Limb (tissue), 2 donors: Measurements from ENCODE around the gene STMP1.
"Not testable (repeated sequence)": the region's sequence is repeated elsewhere in the genome, so short reads cannot be mapped to it uniquely, and the experiment has no call there.

Experiments used
- DNase-seq, 2 donors: peaks; one replicate each; pipeline ENCODE4 v3.0.0-alpha.2; 2016; ENCODE audit errors: extremely low spot score in 2 of 2

The STMP1 gene

GRCh38 chr7:135662373-135663114 lies at the start of gene STMP1:
STMP1 (plus strand) TSS chr7:135662514.
- peak; percentile 92 to 99 for DNase-seq

- DNase-seq = no peak
Observed at GRCh38 chr7:135616136-135616535, 46.2 kb upstream of the STMP1 start.

DNA sequence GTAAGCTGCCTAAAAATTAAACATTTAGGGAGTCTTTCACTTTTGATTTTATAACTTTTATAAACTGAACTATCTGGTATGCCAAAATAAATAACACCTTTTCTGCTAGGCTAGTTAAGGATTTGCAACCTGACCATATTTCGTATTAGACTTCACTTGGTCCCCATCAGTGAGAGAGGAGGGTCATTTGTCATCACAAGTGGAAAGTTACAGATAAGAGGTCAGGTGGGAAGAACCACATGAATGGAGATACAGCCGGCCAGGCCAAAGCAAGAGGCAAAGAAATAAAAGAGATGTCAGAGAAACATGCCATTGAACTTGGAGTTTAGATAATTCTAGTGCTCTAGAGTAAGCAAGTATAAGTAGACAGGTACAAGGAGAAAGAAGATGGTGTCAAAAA lies 44.5 kb upstream of the STMP1 start:
- DNase-seq = no peak

- no peak for DNase-seq
Observed at GRCh38 chr7:135618510-135618909, 43.8 kb upstream of the STMP1 start.

DNA sequence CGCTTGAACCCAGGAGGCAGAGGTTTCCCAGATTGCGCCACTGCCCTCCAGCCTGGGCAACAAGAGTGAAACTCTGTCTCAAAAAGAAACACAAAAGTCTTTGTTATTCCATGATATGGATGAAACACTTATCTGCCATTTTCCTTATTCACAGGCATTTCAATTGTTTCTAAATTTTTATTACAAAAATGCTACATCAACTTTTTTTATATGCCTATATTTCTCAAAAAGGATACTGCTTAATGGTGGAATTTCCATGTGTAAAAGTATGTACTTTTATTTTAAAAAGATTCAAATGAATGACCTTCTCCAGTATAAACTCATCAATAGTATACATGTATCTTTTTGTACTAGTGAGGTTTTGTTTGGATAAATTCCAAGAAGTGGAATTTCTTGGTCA lies 41.9 kb upstream of the STMP1 start:
- DNase-seq = no peak

GRCh38 chr7:135620980-135621850 lies 41.1 kb upstream of the STMP1 start:
- DNase-seq = peak; percentile 32 to 81

GRCh38 chr7:135634191-135634878 lies 28.0 kb upstream of the STMP1 start:
- no peak for DNase-seq

DNA sequence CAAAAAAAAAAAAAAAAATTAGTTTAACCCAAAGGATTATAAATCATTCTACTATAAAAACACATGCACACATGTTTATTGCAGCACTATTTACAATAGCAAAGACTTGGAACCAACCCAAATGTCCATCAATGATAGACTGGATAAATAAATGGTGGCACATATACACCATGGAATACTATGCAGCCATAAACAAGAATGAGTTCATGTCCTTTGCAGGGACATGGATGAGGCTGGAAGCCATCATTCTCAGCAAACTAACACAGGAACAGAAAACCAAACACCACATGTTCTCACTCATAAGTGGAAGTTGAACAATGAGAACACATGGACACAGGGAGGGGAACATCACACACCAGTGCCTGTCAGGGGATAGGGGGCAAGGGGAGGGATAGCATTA lies 22.6 kb upstream of the STMP1 start:
- not testable (repeated sequence) for DNase-seq

- DNase-seq = no peak
Observed at GRCh38 chr7:135644154-135644553, 18.2 kb upstream of the STMP1 start.

- no peak for DNase-seq
Observed at GRCh38 chr7:135644729-135645128, 17.6 kb upstream of the STMP1 start.

DNA sequence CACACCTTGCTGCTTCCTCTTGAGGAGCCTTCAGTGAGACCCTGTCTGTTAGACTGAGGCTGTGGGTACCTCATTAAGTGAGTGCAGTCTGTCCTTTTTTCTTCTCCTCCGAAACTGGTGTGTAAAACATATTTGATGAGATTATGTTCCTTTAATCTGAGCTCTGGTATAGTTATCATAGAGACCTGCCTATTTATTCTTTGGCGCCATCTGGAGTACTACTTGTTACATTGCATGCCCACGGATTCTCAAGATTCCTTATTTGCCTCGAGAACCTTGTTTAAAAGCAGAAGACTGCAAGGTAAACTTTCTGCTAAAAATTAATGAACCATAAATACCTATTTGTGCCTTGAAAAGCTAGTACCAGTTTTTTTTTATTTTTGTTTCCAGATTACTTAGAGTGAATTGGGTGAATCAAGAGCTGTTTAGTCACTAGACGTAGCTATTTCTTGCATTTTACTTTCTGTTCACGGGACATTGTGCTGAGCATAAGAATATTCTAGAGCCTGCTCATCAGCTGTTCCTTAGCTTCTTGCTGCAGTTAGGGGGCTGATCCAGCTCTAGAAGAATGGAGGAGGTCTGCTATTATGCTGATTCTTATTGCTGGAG lies 16.9 kb upstream of the STMP1 start:
- DNase-seq = peak in 1 of 2 donors; percentile 60

DNA sequence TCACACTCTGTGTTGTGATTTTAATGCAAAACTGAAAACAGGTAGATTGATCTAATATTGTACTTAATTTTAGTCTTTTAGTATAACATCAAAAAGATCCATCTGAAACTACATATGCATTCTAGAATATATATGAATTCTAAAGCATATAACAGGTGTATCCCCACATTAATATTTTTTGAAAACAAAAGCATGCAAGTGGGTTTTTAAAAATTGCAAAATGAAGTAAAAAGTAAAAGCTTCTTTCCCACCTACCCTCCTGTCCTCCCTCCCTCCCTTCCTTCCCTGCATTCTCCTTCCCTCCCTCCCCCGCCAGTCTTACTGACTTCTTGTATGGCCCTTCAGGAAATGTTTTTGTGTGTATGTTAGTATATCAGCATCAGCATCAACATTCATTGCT lies 14.6 kb upstream of the STMP1 start:
- DNase-seq = no peak

DNA sequence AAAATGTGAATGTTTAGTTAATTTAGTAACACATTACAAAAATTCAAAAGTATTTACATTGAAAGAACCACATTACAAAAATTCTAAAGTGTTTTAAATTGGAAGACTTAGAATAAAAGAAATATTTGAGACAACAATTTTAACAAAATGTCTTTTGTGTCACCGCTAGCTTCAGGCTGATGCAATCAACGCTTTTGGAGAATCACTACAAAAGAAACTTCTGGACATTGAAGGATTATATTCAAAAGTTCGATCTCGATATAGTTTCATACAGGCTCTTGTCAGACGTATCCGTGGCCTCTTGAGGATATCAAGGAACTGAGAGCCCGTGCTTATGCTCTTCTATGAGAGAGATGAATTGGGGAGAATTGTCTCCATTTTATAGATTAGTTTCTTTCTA lies 14.1 kb upstream of the STMP1 start:
- DNase-seq = no peak

DNA sequence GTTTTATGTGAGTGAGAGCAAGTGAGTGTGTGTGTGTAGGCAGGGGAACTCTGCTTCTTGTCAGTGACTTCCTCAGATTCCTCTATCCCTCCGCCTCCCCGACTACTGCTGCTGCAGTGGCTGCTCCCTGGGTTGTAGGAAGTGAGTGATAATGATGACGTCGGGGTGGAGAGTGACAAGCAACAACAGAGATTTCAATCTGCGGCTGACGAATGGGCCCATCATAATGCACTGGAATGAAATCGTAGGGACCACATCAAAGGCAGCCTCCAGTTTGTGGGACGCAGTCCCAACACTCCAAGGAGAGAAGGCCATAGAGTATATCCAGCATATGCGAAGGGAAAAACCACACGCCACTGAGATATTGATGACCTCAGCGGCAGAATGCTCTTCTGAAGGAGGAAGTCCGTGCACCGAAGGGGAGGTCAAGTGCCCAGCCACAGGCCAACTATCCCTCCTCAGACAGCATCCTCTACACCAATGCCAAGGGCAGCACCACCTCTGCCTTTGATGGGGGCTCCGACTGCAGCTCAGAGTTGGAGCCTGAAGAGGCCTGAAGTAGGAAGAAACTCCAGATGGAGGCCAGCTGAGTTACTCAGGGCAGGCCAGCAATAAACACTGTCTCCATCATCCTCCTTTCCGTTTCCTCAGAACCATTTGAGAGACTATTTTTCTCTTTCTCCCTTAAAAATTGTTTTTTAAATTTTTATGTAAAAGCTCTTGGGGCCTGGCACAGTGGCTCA lies 11.3 kb upstream of the STMP1 start:
- DNase-seq = no peak

GRCh38 chr7:135653340-135654080 lies 8.8 kb upstream of the STMP1 start:
- DNase-seq = no peak

DNA sequence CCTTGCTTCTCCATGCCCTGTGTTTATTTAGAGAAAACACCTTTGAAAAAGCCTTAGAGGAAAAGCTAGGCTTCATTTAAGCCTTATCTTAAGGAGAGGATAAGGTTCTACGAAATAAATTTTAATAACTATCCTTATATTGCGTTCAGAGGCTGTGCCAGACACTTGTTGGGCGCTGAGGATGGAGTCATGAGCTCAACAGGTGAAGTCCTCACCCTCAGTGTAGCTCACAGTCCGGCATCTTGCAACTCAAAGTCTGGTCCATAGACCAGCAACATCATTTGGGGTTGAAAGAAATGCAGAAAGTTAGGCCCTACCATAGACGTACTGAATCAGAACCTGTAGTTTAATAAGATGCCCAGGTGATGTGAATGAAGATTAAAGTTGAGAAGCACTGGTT lies 3.8 kb upstream of the STMP1 start:
- DNase-seq = no peak

GRCh38 chr7:135659159-135659846 lies 3.0 kb upstream of the STMP1 start:
- no peak for DNase-seq

- DNase-seq = no peak
Observed at GRCh38 chr7:135661311-135662122, 797 bp upstream of the STMP1 start.

DNA sequence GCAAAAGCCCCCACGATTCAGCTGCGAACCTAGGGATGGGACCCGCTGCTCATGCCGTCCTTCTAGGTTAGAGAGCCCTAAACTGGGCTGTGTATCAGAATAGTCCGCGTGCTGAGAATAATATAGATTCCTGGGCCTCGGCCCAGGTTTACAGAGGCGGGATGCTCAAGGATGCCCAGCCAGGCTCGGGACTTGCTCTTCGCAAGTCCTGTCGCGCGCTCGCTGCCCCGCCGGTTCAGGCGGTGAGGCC lies 266 bp upstream of the STMP1 start:
- DNase-seq = no peak
